22Rv1 (cell line): ENCODE data around the gene DAAM1.
A peak's percentile ranks its signal among the peaks of the same experiment; 100 is the strongest.

Experiments
- H3K27ac ChIP-seq: fragments of 450-650 bp; 2 replicates; pipeline ENCODE4 v1.5.1; 2017
- CTCF ChIP-seq: fragments of 450-650 bp; IDR thresholded peaks from 2 replicates; pipeline ENCODE4 v1.5.1; 2017; ENCODE audit warnings: mild to moderate bottlenecking
- ZFX ChIP-seq: fragments of 450-650 bp; IDR thresholded peaks from 2 replicates; pipeline ENCODE4 v1.6.1; 2017; ENCODE audit warnings: antibody characterized with exemption, borderline replicate concordance

DAAM1 gene

GRCh38 chr14:59176765-59177164, 11.7 kb upstream of the DAAM1 start:
- TF ChIP-seq ZFX: no peak
- no peak for TF ChIP-seq CTCF

GRCh38 chr14:59177262-59177661, 11.2 kb upstream of the DAAM1 start:
- no peak overlapping the region for H3K27ac ChIP-seq
- TF ChIP-seq CTCF (no peak), ZFX (no peak)

More at GRCh38 chr14:59176765-59177164, 11.7 kb upstream of the DAAM1 start:
- H3K27ac ChIP-seq: no peak overlapping the region

GRCh38 chr14:59181791-59182190, 6.7 kb upstream of the DAAM1 start:
- no peak for TF ChIP-seq CTCF
- no peak for TF ChIP-seq ZFX
- no peak overlapping the region for H3K27ac ChIP-seq

- TF ChIP-seq CTCF: no peak
- no peak for TF ChIP-seq ZFX
- H3K27ac ChIP-seq: peak overlapping the region; percentile 55
Observed at GRCh38 chr14:59182641-59183040, 5.8 kb upstream of the DAAM1 start.

- no peak for TF ChIP-seq ZFX
- no peak for TF ChIP-seq CTCF
- H3K27ac ChIP-seq: peak overlapping the region; percentile 55
Observed at GRCh38 chr14:59183150-59183549, 5.3 kb upstream of the DAAM1 start.

- no peak for TF ChIP-seq ZFX
- no peak for TF ChIP-seq CTCF
- no peak overlapping the region for H3K27ac ChIP-seq
Observed at GRCh38 chr14:59184396-59184795, 4.1 kb upstream of the DAAM1 start.

- no peak for TF ChIP-seq CTCF
- no peak for TF ChIP-seq ZFX
- no peak overlapping the region for H3K27ac ChIP-seq
Observed at GRCh38 chr14:59185676-59186075, 2.8 kb upstream of the DAAM1 start.

GRCh38 chr14:59186306-59186705, 2.2 kb upstream of the DAAM1 start:
- TF ChIP-seq CTCF: no peak
- H3K27ac ChIP-seq: no peak overlapping the region
